Progenitor cell of endocrine pancreas (in vitro differentiated cells): Measurements from ENCODE around the gene SFXN5. TPM values are rescaled to one million over a fixed set of nuclear protein-coding genes. Genes with fewer than 3 reads are reported as not detected.

ENCODE experiments used
- DNase-seq: peaks from one replicate; pipeline ENCODE4 v3.0.0; 2021; ENCODE audit warnings: low spot score; ENCODE audit not compliant: unreplicated experiment
- H3K27ac Mint-ChIP-seq: 2 replicates; pipeline ENCODE4 v1.8.0; 2021; ENCODE audit warnings: mild to moderate bottlenecking, moderate library complexity, mixed read lengths
- H3K27me3 Mint-ChIP-seq: 2 replicates; pipeline ENCODE4 v1.8.0; 2021; ENCODE audit warnings: mixed read lengths
- H3K36me3 Mint-ChIP-seq: 2 replicates; pipeline ENCODE4 v1.8.0; 2022; ENCODE audit warnings: mixed read lengths; ENCODE audit not compliant: insufficient read depth
- H3K4me1 Mint-ChIP-seq: 2 replicates; pipeline ENCODE4 v1.8.0; 2021; ENCODE audit warnings: low read depth, mixed read lengths
- H3K4me3 Mint-ChIP-seq: 2 replicates; pipeline ENCODE4 v1.8.0; 2021; ENCODE audit warnings: low read depth, mild to moderate bottlenecking, moderate library complexity, mixed read lengths
- H3K9me3 Mint-ChIP-seq: 2 replicates; pipeline ENCODE4 v1.8.0; 2021; ENCODE audit warnings: low read depth, mixed read lengths
- CTCF ChIP-seq: fragments of 200-600 bp; sonication (generic); IDR thresholded peaks from one replicate; pipeline ENCODE4 v1.5.0; 2021; ENCODE audit warnings: antibody characterized with exemption, mild to moderate bottlenecking; ENCODE audit not compliant: unreplicated experiment
- total RNA-seq: library from RNA; stranded (reverse); gene quantifications from 2 replicates; pipeline ENCODE4 v1.2.1, GENCODE V29; 2021

The SFXN5 gene
- total RNA-seq, 1 donor from 2014 or later: 33.1 TPM

GRCh38 chr2:72943540-72944395 is 127.7 kb downstream of the SFXN5 start:
- Mint-ChIP-seq H3K27me3 (peaks cover 10% of the 10 kb centered on the region), H3K27ac (no peak overlapping the region), H3K4me1 (peaks cover 8% of the 10 kb centered on the region), H3K4me3 (no peak overlapping the region), H3K9me3 (no peaks in the 10 kb centered on the region), H3K36me3 (no peaks in the 10 kb centered on the region)
- TF ChIP-seq CTCF: no peak
- no peak for DNase-seq

GRCh38 chr2:72942881-72943418 is 128.6 kb downstream of the SFXN5 start:
- no peak for DNase-seq
- TF ChIP-seq CTCF: no peak
- no peaks in the 10 kb centered on the region for H3K36me3 Mint-ChIP-seq
- H3K27ac Mint-ChIP-seq: no peak overlapping the region
- peaks cover 8% of the 10 kb centered on the region for H3K4me1 Mint-ChIP-seq
- no peak overlapping the region for H3K4me3 Mint-ChIP-seq
- peaks cover 13% of the 10 kb centered on the region for H3K27me3 Mint-ChIP-seq
- no peaks in the 10 kb centered on the region for H3K9me3 Mint-ChIP-seq

GRCh38 chr2:72942293-72942692 is 129.2 kb downstream of the SFXN5 start:
- no peak for TF ChIP-seq CTCF
- no peaks in the 10 kb centered on the region for H3K36me3 Mint-ChIP-seq
- peaks cover 8% of the 10 kb centered on the region for H3K4me1 Mint-ChIP-seq
- H3K27me3 Mint-ChIP-seq: peaks cover 17% of the 10 kb centered on the region
- H3K27ac Mint-ChIP-seq: no peak overlapping the region
- H3K4me3 Mint-ChIP-seq: no peak overlapping the region
- DNase-seq: no peak
- no peaks in the 10 kb centered on the region for H3K9me3 Mint-ChIP-seq

GRCh38 chr2:72940786-72941185 is 130.7 kb downstream of the SFXN5 start:
- Mint-ChIP-seq H3K4me1 (peaks cover 8% of the 10 kb centered on the region), H3K4me3 (no peak overlapping the region), H3K9me3 (no peaks in the 10 kb centered on the region), H3K27ac (no peak overlapping the region), H3K36me3 (no peaks in the 10 kb centered on the region), H3K27me3 (peaks cover 21% of the 10 kb centered on the region)
- no peak for DNase-seq
- no peak for TF ChIP-seq CTCF

- H3K27me3 Mint-ChIP-seq: peaks cover 25% of the 10 kb centered on the region
- H3K4me1 Mint-ChIP-seq: peaks cover 8% of the 10 kb centered on the region
- no peak for TF ChIP-seq CTCF
- H3K27ac Mint-ChIP-seq: no peak overlapping the region
- DNase-seq: no peak
- no peak overlapping the region for H3K4me3 Mint-ChIP-seq
- no peaks in the 10 kb centered on the region for H3K9me3 Mint-ChIP-seq
- H3K36me3 Mint-ChIP-seq: no peaks in the 10 kb centered on the region
These were observed 131.2 kb downstream of the SFXN5 start for GRCh38 chr2:72940361-72940760.
